H7 (cell line): Measurements from ENCODE around the gene WASHC4. TPM values are rescaled to one million over a fixed set of nuclear protein-coding genes. Genes with fewer than 3 reads are reported as not detected.
"Not testable (repeated sequence)": the region's sequence is repeated elsewhere in the genome, so short reads cannot be mapped to it uniquely, and the experiment has no call there.

Experiments used
- DNase-seq: peaks from one replicate; pipeline ENCODE4 v3.0.0; 2012
- H3K27me3 ChIP-seq: 2 replicates; pipeline ENCODE4 v1.6.0; 2011; ENCODE audit warnings: mild to moderate bottlenecking, low read length; ENCODE audit not compliant: control insufficient read depth, insufficient read depth
- H3K36me3 ChIP-seq: replicated peaks from 2 replicates; pipeline ENCODE4 v1.5.1; 2011; ENCODE audit warnings: low read length; ENCODE audit not compliant: control insufficient read depth, insufficient read depth
- H3K4me3 ChIP-seq: 2 replicates; pipeline ENCODE4 v1.5.1; 2011; ENCODE audit warnings: low read depth, mild to moderate bottlenecking, control low read depth, low read length, moderate library complexity; ENCODE audit not compliant: insufficient read depth
- total RNA-seq: library from RNA; depleted of rRNA; stranded (reverse); fragments of >200 nt; shearing (Covaris generic); gene quantifications from 2 replicates; pipeline ENCODE4 v1.2.3, GENCODE V29; 2014

Gene WASHC4
- total RNA-seq, 1 experiment from 2014 or later, result 34.7 TPM

GRCh38 chr12:105168006-105168405 is 60.5 kb downstream of the WASHC4 start:
- peaks cover 15% of the 10 kb centered on the region for H3K36me3 ChIP-seq
- no peak overlapping the region for H3K4me3 ChIP-seq
- DNase-seq, result no peak
- no peaks in the 10 kb centered on the region for H3K27me3 ChIP-seq

- Histone ChIP-seq H3K36me3 (peaks cover 6% of the 10 kb centered on the region), H3K27me3 (no peaks in the 10 kb centered on the region), H3K4me3 (no peak overlapping the region)
- DNase-seq, result no peak
Observed at GRCh38 chr12:105170139-105170538, 62.6 kb downstream of the WASHC4 start.

GRCh38 chr12:105171691-105172436 is 64.3 kb downstream of the WASHC4 start:
- peaks cover 3% of the 10 kb centered on the region; the same call in 1 of the 2 replicates for H3K36me3 ChIP-seq

DNA sequence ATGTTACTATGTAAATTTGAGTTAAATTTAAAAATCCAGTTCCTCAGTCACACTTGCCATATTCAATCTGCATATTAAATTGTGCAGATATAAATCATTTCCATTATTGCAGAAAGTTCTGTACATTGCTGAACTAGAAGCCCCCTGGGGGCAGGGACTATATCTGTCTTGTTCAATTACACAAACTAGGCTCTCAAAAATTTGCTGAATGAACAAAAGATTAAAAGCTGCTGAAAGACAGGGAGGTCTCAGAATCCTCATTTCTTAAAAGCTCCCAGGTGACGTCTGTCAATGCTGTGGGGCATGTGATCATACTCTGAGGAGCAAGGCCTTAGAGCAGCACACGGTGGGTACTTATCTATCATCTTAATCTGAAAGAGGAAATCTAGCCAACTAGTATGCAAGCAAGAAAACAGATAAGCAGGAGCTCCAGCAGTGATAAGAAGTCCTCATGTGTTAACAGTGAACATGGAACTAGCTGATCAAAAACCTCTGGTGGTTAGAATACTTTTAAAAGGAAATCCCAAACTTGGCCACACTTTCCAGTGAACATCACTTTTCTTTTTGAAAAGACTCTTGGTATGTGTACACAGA is 68.0 kb downstream of the WASHC4 start:
- no peaks in the 10 kb centered on the region for H3K27me3 ChIP-seq
- no peak for DNase-seq
- no peak overlapping the region for H3K4me3 ChIP-seq
- peaks cover 2% of the 10 kb centered on the region; the same call in 1 of the 2 replicates for H3K36me3 ChIP-seq

More at GRCh38 chr12:105171691-105172436, 64.3 kb downstream of the WASHC4 start:
- no peak overlapping the region for H3K4me3 ChIP-seq
- DNase-seq, result no peak
- H3K27me3 ChIP-seq, result no peaks in the 10 kb centered on the region

- DNase-seq, result no peak
- Histone ChIP-seq H3K4me3 (no peak overlapping the region), H3K36me3 (peaks cover 2% of the 10 kb centered on the region; the same call in 1 of the 2 replicates), H3K27me3 (no peaks in the 10 kb centered on the region)
Observed at GRCh38 chr12:105177208-105177607, 69.7 kb downstream of the WASHC4 start.

GRCh38 chr12:105179114-105179513 is 71.6 kb downstream of the WASHC4 start:
- H3K27me3 ChIP-seq, H3K4me3 ChIP-seq, DNase-seq, H3K36me3 ChIP-seq: not testable (repeated sequence)

DNA sequence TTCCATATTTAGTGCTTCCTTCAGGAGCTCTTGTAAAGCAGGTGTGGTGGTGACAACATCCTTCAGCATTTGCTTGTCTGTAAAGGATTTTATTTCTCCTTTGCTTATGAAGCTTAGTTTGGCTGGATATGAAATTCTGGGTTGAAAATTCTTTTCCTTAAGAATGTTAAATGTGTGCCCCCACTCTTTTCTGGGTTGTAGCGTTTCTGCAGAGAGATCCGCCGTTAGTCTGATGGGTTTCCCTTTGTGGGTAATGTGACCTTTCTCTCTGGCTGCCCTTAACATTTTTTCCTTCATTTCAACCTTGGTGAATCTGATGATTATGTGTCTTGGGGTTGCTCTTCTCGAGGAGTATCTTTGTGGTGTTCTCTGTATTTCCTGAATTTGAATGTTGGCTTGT is 75.9 kb downstream of the WASHC4 start:
- not testable (repeated sequence) for H3K27me3 ChIP-seq, DNase-seq, H3K36me3 ChIP-seq, H3K4me3 ChIP-seq

- not testable (repeated sequence) for H3K4me3 ChIP-seq, H3K27me3 ChIP-seq, H3K36me3 ChIP-seq, DNase-seq
Observed at GRCh38 chr12:105183976-105184375, 76.4 kb downstream of the WASHC4 start.

GRCh38 chr12:105189293-105189692 is 81.8 kb downstream of the WASHC4 start:
- Histone ChIP-seq H3K27me3 (no peaks in the 10 kb centered on the region), H3K4me3 (no peak overlapping the region), H3K36me3 (peaks cover 6% of the 10 kb centered on the region)
- DNase-seq, result no peak

GRCh38 chr12:105190530-105190929 is 83.0 kb downstream of the WASHC4 start:
- no peaks in the 10 kb centered on the region for H3K27me3 ChIP-seq
- H3K4me3 ChIP-seq, result no peak overlapping the region
- H3K36me3 ChIP-seq, result peaks cover 7% of the 10 kb centered on the region
- DNase-seq, result no peak

DNA sequence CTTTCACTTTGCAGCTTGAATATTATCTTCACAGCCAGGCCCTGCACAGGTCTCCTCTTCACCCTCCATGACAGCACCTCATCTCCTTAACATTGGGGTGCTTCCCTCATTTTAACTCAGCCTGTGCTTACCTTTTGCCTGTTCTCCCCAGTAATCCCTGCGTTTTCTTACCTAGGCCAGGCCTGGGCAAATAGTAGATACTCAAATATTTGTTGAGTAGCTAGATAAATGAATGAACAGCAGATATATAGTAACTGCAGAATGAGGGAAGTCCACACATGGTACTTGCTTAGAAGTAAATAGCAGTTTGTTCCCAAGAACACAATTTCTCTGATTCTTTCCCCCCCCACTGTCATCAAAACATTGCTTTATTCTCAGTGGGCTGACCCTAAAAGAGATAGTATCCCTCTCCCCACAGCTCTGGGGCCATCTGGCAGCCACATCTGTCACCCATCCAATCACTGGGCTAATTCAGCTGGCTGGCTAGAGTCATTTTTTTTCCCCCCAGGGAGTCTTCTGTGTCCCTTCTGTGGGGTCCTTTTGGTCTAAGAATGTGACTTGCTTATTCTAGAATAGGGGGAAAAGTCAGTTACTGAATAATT is 85.2 kb downstream of the WASHC4 start:
- Histone ChIP-seq H3K27me3 (no peaks in the 10 kb centered on the region), H3K36me3 (peaks cover 6% of the 10 kb centered on the region)
- no peak for DNase-seq

GRCh38 chr12:105194947-105195346 is 87.4 kb downstream of the WASHC4 start:
- H3K36me3 ChIP-seq, result peaks cover 4% of the 10 kb centered on the region
- H3K4me3 ChIP-seq, result no peak overlapping the region
- H3K27me3 ChIP-seq, result no peaks in the 10 kb centered on the region
- DNase-seq, result no peak

More for the DNA sequence above, 85.2 kb downstream of the WASHC4 start:
- no peak overlapping the region for H3K4me3 ChIP-seq

DNA sequence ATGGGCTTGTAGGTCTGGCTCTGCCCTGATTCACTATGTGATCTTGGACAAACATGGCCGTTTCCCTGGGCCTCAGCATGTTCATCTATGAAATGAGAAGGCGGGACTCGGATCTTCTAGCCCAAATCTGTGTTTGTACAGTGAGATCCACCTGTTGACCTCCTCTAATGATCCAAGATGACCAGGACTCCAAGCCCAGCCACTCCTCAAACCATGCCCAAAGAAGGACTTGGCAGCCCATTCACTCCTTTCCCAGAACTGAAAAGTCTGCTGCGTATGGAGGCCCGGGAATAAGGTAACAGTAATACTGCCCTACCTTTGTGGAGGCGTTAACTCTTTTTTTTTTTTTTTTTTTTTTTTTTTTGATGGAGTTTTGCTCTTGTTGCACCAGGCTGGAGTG is 88.6 kb downstream of the WASHC4 start:
- Histone ChIP-seq H3K27me3 (no peaks in the 10 kb centered on the region), H3K36me3 (peaks cover 2% of the 10 kb centered on the region; the same call in 1 of the 2 replicates), H3K4me3 (no peak overlapping the region)
- DNase-seq, result no peak

- DNase-seq, result no peak
- Histone ChIP-seq H3K36me3 (peaks cover 7% of the 10 kb centered on the region), H3K4me3 (no peak overlapping the region), H3K27me3 (no peaks in the 10 kb centered on the region)
Observed at GRCh38 chr12:105198961-105199360, 91.4 kb downstream of the WASHC4 start.

DNA sequence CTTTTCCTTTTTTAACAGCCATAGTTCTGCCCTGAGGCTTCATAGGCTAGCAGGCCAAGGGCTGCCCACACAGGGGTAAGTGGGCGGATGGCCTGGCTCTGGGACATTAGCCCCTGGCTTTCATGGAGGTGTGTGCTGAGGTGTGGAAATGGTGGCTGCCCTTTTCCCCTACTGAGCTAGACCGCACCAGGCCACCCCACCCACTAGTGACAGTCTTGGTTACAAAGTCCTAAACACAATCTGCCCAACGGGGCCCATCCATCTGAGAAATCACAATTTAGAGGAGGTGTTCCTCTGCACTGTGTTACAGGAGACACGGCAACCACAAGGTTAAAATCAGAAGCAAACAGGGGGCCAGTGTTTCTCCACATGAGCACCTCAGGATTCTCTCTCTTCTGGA is 92.9 kb downstream of the WASHC4 start:
- H3K27me3 ChIP-seq, result no peaks in the 10 kb centered on the region
- DNase-seq, result no peak
- H3K36me3 ChIP-seq, result peaks cover 8% of the 10 kb centered on the region
- no peak overlapping the region for H3K4me3 ChIP-seq
